Adrenal gland (tissue), 12 donors: ENCODE measurements around the gene IMMP2L. TPM values are rescaled to one million over a fixed set of nuclear protein-coding genes. Genes with fewer than 3 reads are reported as not detected.

Source experiments
- DNase-seq, 7 donors: peaks; one replicate each; pipeline ENCODE4 v3.0.0-alpha.2; 2019 to 2020
- H3K27ac ChIP-seq, 5 donors: fragments of 200-600 bp; sonication (generic) in 4 of 5; 1 replicate in 3 of 5; 2 replicates in 2 of 5; pipeline versions ENCODE4 v1.5.1 to v1.8.0; 2016 to 2020; ENCODE audit warnings: mild to moderate bottlenecking in 1 of 5
- H3K27me3 ChIP-seq: fragments of 200-600 bp; 2 replicates; pipeline ENCODE4 v1.8.0; 2021
- H3K36me3 ChIP-seq, 2 donors: fragments of 200-600 bp; replicated peaks in 1 of 2; 1 replicate in 1 of 2; 2 replicates in 1 of 2; pipeline versions ENCODE4 v1.5.1 to v1.8.0; 2018 to 2022
- H3K4me1 ChIP-seq, 2 donors: fragments of 200-600 bp; replicated peaks in 1 of 2; 1 replicate in 1 of 2; 2 replicates in 1 of 2; pipeline versions ENCODE4 v1.5.1 to v1.8.0; 2018 to 2021
- H3K4me3 ChIP-seq, 4 donors: fragments of 200-600 bp; sonication (generic) in 3 of 4; one replicate each; pipeline ENCODE4 v1.5.1; 2016 to 2018
- H3K9me3 ChIP-seq, 3 donors: fragments of 200-600 bp; sonication (generic) in 1 of 3; replicated peaks in 1 of 3; 1 replicate in 2 of 3; 2 replicates in 1 of 3; pipeline versions ENCODE4 v1.5.1 to v1.8.0; 2016 to 2021
- POLR2A ChIP-seq, 2 donors: fragments of 450-650 bp; IDR thresholded peaks; one replicate each; pipeline ENCODE4 v1.6.1; 2017; ENCODE audit warnings: antibody characterized with exemption in 2 of 2, mild to moderate bottlenecking in 2 of 2, moderate library complexity in 1 of 2
- WGBS, 4 donors: extraction: QIAGEN DNeasy Blood & Tissue Kit in 2 of 4; methylation state at CpG; one replicate each; pipeline versions ENCODE4 v1.1.5 to v1.1.7; 2013 to 2017; 5-methylcytosine and 5-hydroxymethylcytosine counted together
- intact Hi-C, 2 donors: fragments of 100-400 bp; cut with DNase I; formaldehyde crosslinking; loops; one replicate each; pipeline versions ENCODE4 v1.14.1 to v1.15.0; 2022 to 2023
- polyA plus RNA-seq, 3 donors: library from polyadenylated mRNA; stranded (reverse); fragments of 200-250 nt in 2 of 3; fragments of 350-450 nt in 1 of 3; fragmentation: Illumina TruSeq in 1 of 3; extraction: RNeasy Lipid Tissue Mini Kit (QIAGEN cat#74804) in 1 of 3; gene quantifications; one replicate each; pipeline ENCODE4 v1.2.3, GENCODE V29; 2013 to 2014
- total RNA-seq, 9 donors: library from RNA; depleted of rRNA in 4 of 9; stranded (reverse); fragments of >200 nt in 4 of 9; fragments of 120-200 nt in 1 of 9; fragmentation: NEBNext Ultra II Directional in 1 of 9; extraction: Animal tissue kit (Norgen Biotek cat#: 25700) in 1 of 9; gene quantifications; one replicate each; pipeline versions ENCODE4 v1.1.0 to v1.2.4, GENCODE V29; 2013 to 2023
- TF ChIP-seq, protein P1 (sequence below), 6 experiments: fragments of 450-650 bp in 4 of 6; fragments of 200-600 bp in 2 of 6; sonication (generic) in 1 of 6; IDR thresholded peaks; 1 replicate in 5 of 6; 2 replicates in 1 of 6; pipeline versions ENCODE4 v1.5.1 to v1.8.0; 2016 to 2021; ENCODE audit warnings: antibody characterized with exemption in 6 of 6, mild to moderate bottlenecking in 2 of 6, moderate library complexity in 1 of 6
- donor health status: healthy with polysubstance abuse.
- donor health status: Bipolar disorder and iron deficiency.
- donor health status: DM: yes; HTN: yes; CAD: no.
- donor health status: DM: no; HTN: no; CAD: no.
- donor health status: DM: no; HTN: no; CAD: no.
- donor health status: DM: yes; HTN: yes; CAD: no.

Gene IMMP2L
- total and polyA plus RNA-seq, 12 donors = 13.4 to 34.1 (median 25.3) TPM

GRCh38 chr7:111413739-111414138, 148.6 kb downstream of the IMMP2L start:
- H3K36me3 ChIP-seq = no peaks in the 10 kb centered on the region
- no peak overlapping the region for H3K27ac ChIP-seq
- peaks cover 0 to 5% of the 10 kb centered on the region in 2 donors for H3K4me1 ChIP-seq
- WGBS, 4 donors = 52 to 84% (median 74%) methylated on average over 3 of the region's 3 CpGs
- no peak overlapping the region for H3K4me3 ChIP-seq
- intact Hi-C loops = no loop called here
- TF ChIP-seq, protein P1, sequence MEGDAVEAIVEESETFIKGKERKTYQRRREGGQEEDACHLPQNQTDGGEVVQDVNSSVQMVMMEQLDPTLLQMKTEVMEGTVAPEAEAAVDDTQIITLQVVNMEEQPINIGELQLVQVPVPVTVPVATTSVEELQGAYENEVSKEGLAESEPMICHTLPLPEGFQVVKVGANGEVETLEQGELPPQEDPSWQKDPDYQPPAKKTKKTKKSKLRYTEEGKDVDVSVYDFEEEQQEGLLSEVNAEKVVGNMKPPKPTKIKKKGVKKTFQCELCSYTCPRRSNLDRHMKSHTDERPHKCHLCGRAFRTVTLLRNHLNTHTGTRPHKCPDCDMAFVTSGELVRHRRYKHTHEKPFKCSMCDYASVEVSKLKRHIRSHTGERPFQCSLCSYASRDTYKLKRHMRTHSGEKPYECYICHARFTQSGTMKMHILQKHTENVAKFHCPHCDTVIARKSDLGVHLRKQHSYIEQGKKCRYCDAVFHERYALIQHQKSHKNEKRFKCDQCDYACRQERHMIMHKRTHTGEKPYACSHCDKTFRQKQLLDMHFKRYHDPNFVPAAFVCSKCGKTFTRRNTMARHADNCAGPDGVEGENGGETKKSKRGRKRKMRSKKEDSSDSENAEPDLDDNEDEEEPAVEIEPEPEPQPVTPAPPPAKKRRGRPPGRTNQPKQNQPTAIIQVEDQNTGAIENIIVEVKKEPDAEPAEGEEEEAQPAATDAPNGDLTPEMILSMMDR (IDR thresholded peaks at IDR 0.05) = no peak
- TF ChIP-seq POLR2A (IDR thresholded peaks at IDR 0.05) = no peak
- no peaks in the 10 kb centered on the region for H3K27me3 ChIP-seq
- DNase-seq = no peak
- H3K9me3 ChIP-seq = no peaks in the 10 kb centered on the region

DNA sequence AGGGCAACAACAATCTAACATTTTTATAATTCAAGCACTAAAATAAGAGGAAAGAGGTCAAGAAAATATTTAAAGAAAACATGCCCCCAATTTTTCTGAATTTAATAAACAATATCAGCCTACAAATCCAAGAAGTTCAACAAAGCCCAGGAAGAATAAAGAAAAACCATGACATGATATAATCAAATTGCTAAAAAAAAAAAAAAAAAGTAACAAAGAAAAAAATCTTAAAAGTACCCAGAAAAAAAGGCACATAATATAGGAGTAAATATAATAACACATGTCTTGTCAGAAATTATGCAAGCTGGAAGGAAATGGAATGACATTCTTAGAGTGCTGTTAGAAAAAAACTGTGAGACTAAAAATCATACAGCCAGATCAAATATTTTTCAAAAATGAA, 151.4 kb downstream of the IMMP2L start:
- peak overlapping the region in 1 of 4 donors; percentile 1 for H3K4me3 ChIP-seq
- DNase-seq = no peak
- no peaks in the 10 kb centered on the region for H3K36me3 ChIP-seq
- no peaks in the 10 kb centered on the region for H3K27me3 ChIP-seq
- peaks cover 0 to 5% of the 10 kb centered on the region in 2 donors for H3K4me1 ChIP-seq
- TF ChIP-seq, protein P1 (IDR thresholded peaks at IDR 0.05) = no peak
- TF ChIP-seq POLR2A (IDR thresholded peaks at IDR 0.05) = no peak
- intact Hi-C loops = no loop called here
- H3K27ac ChIP-seq = no peak overlapping the region
- no peaks in the 10 kb centered on the region for H3K9me3 ChIP-seq

DNA sequence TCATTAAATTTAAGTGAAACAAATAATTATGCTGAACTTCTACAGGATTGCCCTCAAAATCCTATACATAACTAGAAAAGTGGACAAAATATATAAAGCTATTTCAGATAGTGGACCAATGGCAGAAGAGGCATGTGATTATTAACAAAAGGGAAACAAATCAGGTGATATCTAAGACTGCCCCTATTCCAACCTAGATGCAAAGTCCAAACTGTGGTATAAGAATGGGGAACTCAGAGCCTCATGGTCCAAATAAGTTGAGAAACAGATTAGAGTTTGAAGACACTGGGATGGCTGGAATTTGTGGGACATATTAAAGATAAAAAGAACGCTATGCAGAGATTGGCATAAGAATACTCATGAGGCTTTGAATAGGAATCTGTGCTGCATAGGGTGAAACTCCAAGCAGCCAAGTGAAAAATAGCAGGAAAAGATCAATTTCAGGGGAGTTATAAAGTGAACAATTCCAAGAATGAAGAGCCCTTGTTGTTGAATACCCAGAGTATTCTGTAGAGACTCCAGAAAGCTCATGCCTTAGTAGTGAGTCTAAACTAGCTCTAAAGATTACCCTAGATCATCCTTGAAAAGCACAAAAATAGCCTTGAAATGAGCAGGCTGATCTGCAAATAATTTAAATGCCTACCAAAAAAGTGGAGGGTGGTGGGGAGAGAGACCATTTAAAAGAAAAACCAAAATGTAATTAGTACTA, 152.4 kb downstream of the IMMP2L start:
- no peak overlapping the region for H3K27ac ChIP-seq
- intact Hi-C loops = no loop called here
- peaks cover 0 to 5% of the 10 kb centered on the region in 2 donors for H3K4me1 ChIP-seq
- no peak overlapping the region for H3K4me3 ChIP-seq
- H3K36me3 ChIP-seq = no peaks in the 10 kb centered on the region
- WGBS, 4 donors = 83 to 93% (median 90%) methylated on average over 1 of the region's 1 CpG
- H3K9me3 ChIP-seq = no peaks in the 10 kb centered on the region
- no peak for DNase-seq
- H3K27me3 ChIP-seq = no peaks in the 10 kb centered on the region
- TF ChIP-seq POLR2A (IDR thresholded peaks at IDR 0.05) = no peak
- TF ChIP-seq, protein P1 (IDR thresholded peaks at IDR 0.05) = no peak

GRCh38 chr7:111408724-111409123, 153.6 kb downstream of the IMMP2L start:
- intact Hi-C loops = no loop called here
- TF ChIP-seq, protein P1 (IDR thresholded peaks at IDR 0.05) = no peak
- TF ChIP-seq POLR2A (IDR thresholded peaks at IDR 0.05) = no peak

More at GRCh38 chr7:111408724-111409123, 153.6 kb downstream of the IMMP2L start:
- Histone ChIP-seq H3K36me3 (no peaks in the 10 kb centered on the region), H3K4me3 (no peak overlapping the region), H3K4me1 (peaks cover 0 to 5% of the 10 kb centered on the region in 2 donors), H3K27me3 (no peaks in the 10 kb centered on the region), H3K27ac (no peak overlapping the region), H3K9me3 (no peaks in the 10 kb centered on the region)
- DNase-seq = no peak
